Ovary (tissue), 9 donors: ENCODE data around the gene GPR84. TPM values are rescaled to one million over a fixed set of nuclear protein-coding genes. Genes with fewer than 3 reads are reported as not detected.
A peak's percentile ranks its signal among the peaks of the same experiment; 100 is the strongest.

ENCODE experiments used
- DNase-seq, 5 donors: peaks; one replicate each; pipeline ENCODE4 v3.0.0-alpha.2; 2019 to 2020
- H3K27ac ChIP-seq, 2 donors: fragments of 200-600 bp; one replicate each; pipeline versions ENCODE4 v1.5.1 to v1.8.0; 2019 to 2022
- H3K27me3 ChIP-seq: fragments of 200-600 bp; one replicate; pipeline ENCODE4 v1.8.0; 2022
- H3K36me3 ChIP-seq: fragments of 200-600 bp; sonication (generic); one replicate; pipeline ENCODE4 v1.5.1; 2019
- H3K4me1 ChIP-seq: one replicate; pipeline ENCODE4 v1.8.1; 2013; ENCODE audit warnings: mild to moderate bottlenecking, moderate library complexity; ENCODE audit not compliant: insufficient read depth
- H3K4me3 ChIP-seq: fragments of 200-600 bp; sonication (generic); one replicate; pipeline ENCODE4 v1.5.1; 2017
- H3K9me3 ChIP-seq, 2 donors: fragments of 200-600 bp in 1 of 2; sonication (generic) in 1 of 2; one replicate each; pipeline versions ENCODE4 v1.5.1 to v1.8.1; 2013 to 2019; ENCODE audit warnings: mild to moderate bottlenecking in 1 of 2, moderate library complexity in 1 of 2
- EP300 ChIP-seq: sonication (generic); formaldehyde crosslinking; IDR thresholded peaks from one replicate; pipeline ENCODE4 v1.6.1; 2017; ENCODE audit warnings: antibody characterized with exemption
- POLR2A ChIP-seq: fragments of 450-650 bp; IDR thresholded peaks from one replicate; pipeline ENCODE4 v1.6.1; 2017; ENCODE audit warnings: antibody characterized with exemption, mild to moderate bottlenecking, moderate library complexity
- WGBS, 3 donors: extraction: QIAGEN DNeasy Blood & Tissue Kit in 1 of 3; methylation state at CpG; one replicate each; pipeline versions ENCODE4 v1.1.5 to v1.1.7; 2013 to 2017; 5-methylcytosine and 5-hydroxymethylcytosine counted together
- intact Hi-C, 4 donors: fragments of 100-400 bp; cut with DNase I; formaldehyde crosslinking; loops; one replicate each; pipeline versions ENCODE4 v1.11.0 to v1.15.1; 2022 to 2023
- polyA plus RNA-seq, 2 donors: library from polyadenylated mRNA; stranded (reverse); fragments of 200-250 nt in 1 of 2; fragments of 350-450 nt in 1 of 2; fragmentation: Illumina TruSeq in 1 of 2; extraction: RNeasy Lipid Tissue Mini Kit (QIAGEN cat#74804) in 1 of 2; gene quantifications; one replicate each; pipeline ENCODE4 v1.2.3, GENCODE V29; 2013 to 2014
- total RNA-seq, 7 donors: library from RNA; depleted of rRNA in 2 of 7; stranded (reverse); fragments of >200 nt in 2 of 7; fragmentation: NEBNext Ultra II Directional in 3 of 7; extraction: Animal tissue kit (Norgen Biotek cat#: 25700) in 3 of 7; gene quantifications; one replicate each; pipeline versions ENCODE4 v1.1.0 to v1.2.4, GENCODE V29; 2016 to 2023
- TF ChIP-seq, protein P1 (sequence below), 3 donors: fragments of 450-650 bp in 2 of 3; fragments of 200-600 bp in 1 of 3; IDR thresholded peaks; one replicate each; pipeline versions ENCODE4 v1.5.1 to v1.8.0; 2016 to 2022; ENCODE audit warnings: antibody characterized with exemption in 3 of 3, mild to moderate bottlenecking in 1 of 3
- donor health status: DM: no; HTN: no; CAD: no; lungs with moderate emphysema.
- donor health status: DM: no; HTN: no; CAD: no.
- donor health status: Bipolar disorder and iron deficiency.
- donor health status: DM: yes; HTN: yes; CAD: no.
- donor health status: DM: no; HTN: no; CAD: no.
- donor health status: DM: yes; HTN: yes; CAD: no.

GPR84 gene
- total and polyA plus RNA-seq, 9 donors, result 0.12 to 3.1 (median 0.42) TPM

DNA sequence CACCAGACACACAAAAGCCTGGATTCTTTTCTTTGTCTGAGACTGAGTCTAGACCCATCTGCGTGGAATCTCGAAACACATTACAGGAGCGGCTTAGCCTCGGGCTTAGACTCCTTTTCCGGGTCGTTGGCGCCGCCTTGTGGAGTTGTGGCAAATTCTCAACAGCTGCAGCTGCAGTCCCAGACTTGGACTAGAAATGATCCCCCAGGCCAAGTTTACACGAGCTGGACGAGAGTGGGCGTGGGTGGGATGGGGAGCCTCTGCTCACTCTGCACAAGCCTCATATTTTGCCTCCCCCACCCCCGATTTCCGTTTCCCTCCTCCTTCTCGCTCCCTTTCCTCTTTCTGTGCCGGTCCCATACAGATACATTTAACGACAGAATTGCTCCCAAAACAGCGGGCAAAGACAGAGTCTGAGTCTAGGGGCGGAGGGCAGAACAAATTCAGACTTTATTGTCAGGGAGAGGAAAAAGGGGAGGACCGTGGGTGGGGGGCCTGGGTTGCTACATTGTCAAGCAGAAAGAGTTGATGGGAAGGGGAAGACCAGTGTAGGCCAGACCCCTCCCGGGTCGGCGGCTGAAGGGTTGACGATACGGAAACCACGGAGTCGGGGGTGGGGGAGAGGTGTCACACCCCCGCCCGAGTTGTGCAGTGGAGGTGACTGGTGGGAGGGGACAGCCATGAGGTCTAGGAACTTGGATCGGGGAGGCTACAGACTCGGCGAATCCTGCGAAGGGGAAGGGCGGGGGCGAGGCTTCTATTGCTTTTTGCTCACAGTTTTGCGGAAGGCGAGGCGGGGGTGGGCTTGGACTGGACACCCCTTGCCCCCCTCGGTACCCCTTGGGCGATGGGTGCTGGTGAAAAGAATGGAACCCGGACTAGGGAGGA, 4.7 kb upstream of the GPR84 start:
- intact Hi-C loops, result loop anchor here (5.0 to 10.0 kb wide), 3 partner anchors 37 to 384 kb away; partner anchors contain the start of genes HOXC8 (in 2 of the 4), HOXC9 (in 2 of the 4) and HOXC10 (in 1 of the 4)
- Histone ChIP-seq H3K4me3 (peak overlapping the region; percentile 42), H3K4me1 (peaks cover 12% of the 10 kb centered on the region), H3K9me3 (no peaks in the 10 kb centered on the region), H3K36me3 (no peaks in the 10 kb centered on the region), H3K27me3 (no peaks in the 10 kb centered on the region), H3K27ac (peak overlapping the region; percentile 67 to 76)
- TF ChIP-seq, protein P1, sequence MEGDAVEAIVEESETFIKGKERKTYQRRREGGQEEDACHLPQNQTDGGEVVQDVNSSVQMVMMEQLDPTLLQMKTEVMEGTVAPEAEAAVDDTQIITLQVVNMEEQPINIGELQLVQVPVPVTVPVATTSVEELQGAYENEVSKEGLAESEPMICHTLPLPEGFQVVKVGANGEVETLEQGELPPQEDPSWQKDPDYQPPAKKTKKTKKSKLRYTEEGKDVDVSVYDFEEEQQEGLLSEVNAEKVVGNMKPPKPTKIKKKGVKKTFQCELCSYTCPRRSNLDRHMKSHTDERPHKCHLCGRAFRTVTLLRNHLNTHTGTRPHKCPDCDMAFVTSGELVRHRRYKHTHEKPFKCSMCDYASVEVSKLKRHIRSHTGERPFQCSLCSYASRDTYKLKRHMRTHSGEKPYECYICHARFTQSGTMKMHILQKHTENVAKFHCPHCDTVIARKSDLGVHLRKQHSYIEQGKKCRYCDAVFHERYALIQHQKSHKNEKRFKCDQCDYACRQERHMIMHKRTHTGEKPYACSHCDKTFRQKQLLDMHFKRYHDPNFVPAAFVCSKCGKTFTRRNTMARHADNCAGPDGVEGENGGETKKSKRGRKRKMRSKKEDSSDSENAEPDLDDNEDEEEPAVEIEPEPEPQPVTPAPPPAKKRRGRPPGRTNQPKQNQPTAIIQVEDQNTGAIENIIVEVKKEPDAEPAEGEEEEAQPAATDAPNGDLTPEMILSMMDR (IDR thresholded peaks at IDR 0.05), result peak; percentile 42 to 89 (median 86)
- TF ChIP-seq EP300 (no peak), POLR2A (no peak)
- 7 to 12% (median 8%) methylated on average over 40 of the region's 40 CpGs for WGBS, 3 donors
- DNase-seq, result peak; percentile 90 to 94 (median 94)

DNA sequence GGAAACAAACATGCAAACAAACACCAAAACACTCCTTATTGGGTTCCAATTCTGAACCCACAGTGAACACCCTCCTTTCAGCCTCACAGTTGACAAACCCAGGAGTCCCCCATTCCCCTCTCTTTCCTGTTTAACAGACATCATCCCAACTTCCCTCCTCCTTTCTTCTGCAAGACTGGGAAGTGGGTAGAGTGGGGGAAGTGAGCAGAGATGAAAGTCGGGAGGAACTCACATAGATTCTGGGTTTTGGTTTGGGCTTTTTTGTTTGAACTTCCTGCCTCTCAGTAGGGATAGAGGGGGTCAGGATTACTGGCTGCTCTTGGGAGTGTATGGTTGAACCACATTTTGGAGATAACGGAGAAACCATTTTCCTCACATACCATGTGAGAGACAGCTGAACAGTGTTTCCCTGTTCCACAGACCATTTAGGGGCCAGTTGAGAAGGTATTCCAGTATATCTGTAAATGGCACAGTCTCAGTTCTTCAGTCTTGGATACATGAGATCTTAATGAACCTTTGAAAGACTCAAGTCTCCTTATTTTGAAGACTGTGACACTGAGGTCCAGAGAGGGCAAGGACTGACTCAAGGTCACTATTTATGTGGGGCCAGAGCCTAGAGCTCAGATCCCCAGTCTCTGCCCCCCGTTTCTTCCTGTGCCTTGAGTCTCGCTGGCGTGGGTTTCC, 3.9 kb upstream of the GPR84 start:
- intact Hi-C loops, result loop anchor here (5.0 to 10.0 kb wide), 3 partner anchors 36 to 383 kb away; partner anchors contain the start of genes HOXC8 (in 2 of the 4), HOXC9 (in 2 of the 4) and HOXC10 (in 1 of the 4)
- peaks cover 12% of the 10 kb centered on the region for H3K4me1 ChIP-seq
- no peak overlapping the region for H3K4me3 ChIP-seq

DNA sequence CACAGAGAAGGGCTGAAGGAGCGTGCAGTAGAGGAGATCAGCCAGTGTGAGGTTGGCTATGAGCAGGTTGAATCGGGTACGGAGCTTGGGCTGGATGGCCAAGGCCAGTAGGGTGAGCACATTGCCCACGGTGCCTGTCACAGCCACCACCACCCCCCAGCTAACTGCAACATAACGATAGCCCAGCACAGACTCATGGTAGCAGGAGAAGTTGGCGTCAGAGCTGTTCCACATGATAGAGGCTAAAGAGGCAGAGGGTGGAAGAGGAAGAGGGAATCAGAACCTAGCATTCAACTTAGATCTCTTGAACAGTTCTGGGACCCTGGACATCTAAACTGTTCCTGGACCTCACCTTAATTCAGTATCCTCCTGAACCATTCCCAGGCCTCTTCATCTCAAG, 668 bp downstream of the GPR84 start:
- H3K4me3 ChIP-seq, result no peak overlapping the region
- TF ChIP-seq EP300, result no peak
- TF ChIP-seq POLR2A, result no peak
- TF ChIP-seq, protein P1 (IDR thresholded peaks at IDR 0.05), result no peak
- 87 to 89% (median 89%) methylated on average over 6 of the region's 6 CpGs for WGBS, 3 donors
- H3K9me3 ChIP-seq, result no peaks in the 10 kb centered on the region
- intact Hi-C loops, result loop anchor here (2.0 to 10.0 kb wide), 5 partner anchors 143 to 379 kb away; partner anchors contain the start of genes HOXC8 (in 2 of the 4), HOXC9 (in 2 of the 4) and HOXC10 (in 1 of the 4)
- H3K27ac ChIP-seq, result no peak overlapping the region
- DNase-seq, result no peak
- peaks cover 1% of the 10 kb centered on the region for H3K4me1 ChIP-seq
- H3K27me3 ChIP-seq, result no peaks in the 10 kb centered on the region
- H3K36me3 ChIP-seq, result no peaks in the 10 kb centered on the region

More for the DNA sequence above, 3.9 kb upstream of the GPR84 start:
- peak overlapping the region in 1 of 2 donors; percentile 8 for H3K27ac ChIP-seq
- no peaks in the 10 kb centered on the region for H3K9me3 ChIP-seq
- H3K27me3 ChIP-seq, result no peaks in the 10 kb centered on the region
- WGBS, 3 donors, result 11 to 24% (median 17%) methylated on average over 5 of the region's 5 CpGs
- no peak for DNase-seq
- no peaks in the 10 kb centered on the region for H3K36me3 ChIP-seq
- TF ChIP-seq POLR2A (no peak), EP300 (no peak)
- TF ChIP-seq, protein P1 (IDR thresholded peaks at IDR 0.05), result no peak

DNA sequence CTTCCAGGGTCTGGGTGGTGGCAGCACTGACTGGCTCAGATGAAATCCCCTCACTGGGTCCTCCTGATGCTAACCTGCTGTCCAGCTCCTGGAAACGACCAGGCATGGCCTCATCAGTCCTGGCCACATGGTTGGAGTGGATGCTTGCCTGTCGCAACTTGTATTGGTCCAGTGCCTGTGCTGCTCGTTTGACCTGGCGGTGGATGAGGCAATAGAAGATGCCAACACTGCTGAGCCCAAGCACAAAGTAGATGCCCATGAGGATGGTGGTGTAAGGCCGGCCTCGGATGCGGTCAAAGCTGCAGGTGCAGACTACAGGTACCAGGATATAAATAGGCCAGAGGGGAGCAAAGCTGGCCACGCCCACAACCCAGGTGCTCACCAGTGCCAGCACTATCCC, 1.2 kb downstream of the GPR84 start:
- H3K9me3 ChIP-seq, result no peaks in the 10 kb centered on the region
- no peak overlapping the region for H3K27ac ChIP-seq
- no peak overlapping the region for H3K4me3 ChIP-seq
- H3K36me3 ChIP-seq, result no peaks in the 10 kb centered on the region
- no peaks in the 10 kb centered on the region for H3K4me1 ChIP-seq
- no peaks in the 10 kb centered on the region for H3K27me3 ChIP-seq
- WGBS, 3 donors, result 78 to 85% (median 84%) methylated on average over 8 of the region's 8 CpGs
- no peak for DNase-seq
- TF ChIP-seq POLR2A, result no peak
- TF ChIP-seq, protein P1 (IDR thresholded peaks at IDR 0.05), result no peak
- TF ChIP-seq EP300, result no peak
- intact Hi-C loops, result loop anchor here (2.0 to 10.0 kb wide), 5 partner anchors 142 to 378 kb away; partner anchors contain the start of genes HOXC8 (in 2 of the 4), HOXC9 (in 2 of the 4) and HOXC10 (in 1 of the 4)
